VCaP (cell line): ENCODE measurements around the gene GBP6.
"Not testable (repeated sequence)": the region's sequence is repeated elsewhere in the genome, so short reads cannot be mapped to it uniquely, and the experiment has no call there.

Source experiments
- H3K27ac ChIP-seq: fragments of 450-650 bp; 2 replicates; pipeline ENCODE4 v1.5.1; 2017
- TF ChIP-seq, protein P1 (sequence below): fragments of 450-650 bp; conservative IDR thresholded peaks from 2 replicates; pipeline ENCODE4 v1.5.1; 2017; ENCODE audit warnings: mild to moderate bottlenecking, moderate library complexity

Gene GBP6, protein sequence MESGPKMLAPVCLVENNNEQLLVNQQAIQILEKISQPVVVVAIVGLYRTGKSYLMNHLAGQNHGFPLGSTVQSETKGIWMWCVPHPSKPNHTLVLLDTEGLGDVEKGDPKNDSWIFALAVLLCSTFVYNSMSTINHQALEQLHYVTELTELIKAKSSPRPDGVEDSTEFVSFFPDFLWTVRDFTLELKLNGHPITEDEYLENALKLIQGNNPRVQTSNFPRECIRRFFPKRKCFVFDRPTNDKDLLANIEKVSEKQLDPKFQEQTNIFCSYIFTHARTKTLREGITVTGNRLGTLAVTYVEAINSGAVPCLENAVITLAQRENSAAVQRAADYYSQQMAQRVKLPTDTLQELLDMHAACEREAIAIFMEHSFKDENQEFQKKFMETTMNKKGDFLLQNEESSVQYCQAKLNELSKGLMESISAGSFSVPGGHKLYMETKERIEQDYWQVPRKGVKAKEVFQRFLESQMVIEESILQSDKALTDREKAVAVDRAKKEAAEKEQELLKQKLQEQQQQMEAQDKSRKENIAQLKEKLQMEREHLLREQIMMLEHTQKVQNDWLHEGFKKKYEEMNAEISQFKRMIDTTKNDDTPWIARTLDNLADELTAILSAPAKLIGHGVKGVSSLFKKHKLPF

GRCh38 chr1:89363638-89364536 is at the start of gene GBP6:
Gene GBP6, plus strand, starts transcription at chr1:89364059. Its CDS starts 4,493 bp downstream, at chr1:89368552.
- no peak within 1 kb of the TSS for H3K27ac ChIP-seq
- TF ChIP-seq, protein P1, sequence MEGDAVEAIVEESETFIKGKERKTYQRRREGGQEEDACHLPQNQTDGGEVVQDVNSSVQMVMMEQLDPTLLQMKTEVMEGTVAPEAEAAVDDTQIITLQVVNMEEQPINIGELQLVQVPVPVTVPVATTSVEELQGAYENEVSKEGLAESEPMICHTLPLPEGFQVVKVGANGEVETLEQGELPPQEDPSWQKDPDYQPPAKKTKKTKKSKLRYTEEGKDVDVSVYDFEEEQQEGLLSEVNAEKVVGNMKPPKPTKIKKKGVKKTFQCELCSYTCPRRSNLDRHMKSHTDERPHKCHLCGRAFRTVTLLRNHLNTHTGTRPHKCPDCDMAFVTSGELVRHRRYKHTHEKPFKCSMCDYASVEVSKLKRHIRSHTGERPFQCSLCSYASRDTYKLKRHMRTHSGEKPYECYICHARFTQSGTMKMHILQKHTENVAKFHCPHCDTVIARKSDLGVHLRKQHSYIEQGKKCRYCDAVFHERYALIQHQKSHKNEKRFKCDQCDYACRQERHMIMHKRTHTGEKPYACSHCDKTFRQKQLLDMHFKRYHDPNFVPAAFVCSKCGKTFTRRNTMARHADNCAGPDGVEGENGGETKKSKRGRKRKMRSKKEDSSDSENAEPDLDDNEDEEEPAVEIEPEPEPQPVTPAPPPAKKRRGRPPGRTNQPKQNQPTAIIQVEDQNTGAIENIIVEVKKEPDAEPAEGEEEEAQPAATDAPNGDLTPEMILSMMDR, result no peak

GRCh38 chr1:89322402-89322801 is 41.5 kb upstream of the GBP6 start:
- no peak overlapping the region for H3K27ac ChIP-seq
- TF ChIP-seq, protein P1, result no peak

- TF ChIP-seq, protein P1, result no peak
- H3K27ac ChIP-seq, result no peak overlapping the region
Measured at GRCh38 chr1:89331890-89332289, 32.0 kb upstream of the GBP6 start.

GRCh38 chr1:89332461-89332860 is 31.4 kb upstream of the GBP6 start:
- H3K27ac ChIP-seq, result no peak overlapping the region
- TF ChIP-seq, protein P1, result no peak

DNA sequence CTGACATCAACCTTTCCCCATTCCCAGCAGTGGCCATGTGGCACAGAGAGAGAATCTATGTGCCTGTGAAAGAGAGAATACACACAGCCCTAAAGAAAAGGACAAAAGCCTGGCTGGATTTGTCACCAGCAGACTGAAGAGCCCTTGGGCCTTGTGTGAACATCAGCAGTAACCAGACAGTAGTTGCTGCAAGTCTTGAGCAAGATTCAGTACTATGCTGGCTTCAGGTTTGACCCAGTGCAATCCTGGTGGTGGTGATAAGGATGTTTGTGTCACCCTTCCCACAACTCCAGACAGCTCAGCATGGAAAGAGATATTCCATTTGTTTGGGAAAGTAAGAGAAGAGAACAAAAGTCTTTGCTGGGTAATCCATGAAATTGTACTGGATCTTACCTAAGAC is 28.4 kb upstream of the GBP6 start:
- TF ChIP-seq, protein P1, result no peak
- no peak overlapping the region for H3K27ac ChIP-seq

DNA sequence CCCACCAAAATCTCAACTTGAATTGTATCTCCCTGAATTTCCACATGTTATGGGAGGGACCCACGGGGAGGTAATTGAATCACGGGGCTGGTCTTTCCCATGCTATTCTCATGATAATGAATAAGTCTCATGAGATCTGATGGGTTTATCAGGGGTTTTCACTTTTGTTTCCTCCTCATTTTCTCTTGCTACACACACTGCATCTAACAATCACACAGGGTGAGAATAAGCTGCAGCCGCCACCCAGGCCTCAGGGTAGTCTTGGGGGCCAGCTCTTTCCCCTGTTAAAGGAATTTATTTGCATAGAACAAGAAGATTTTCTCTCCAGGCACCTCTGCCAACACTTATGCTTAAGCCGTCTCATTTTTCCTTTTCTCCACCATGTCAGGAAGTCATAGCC is 26.0 kb upstream of the GBP6 start:
- H3K27ac ChIP-seq, result no peak overlapping the region
- TF ChIP-seq, protein P1, result no peak

DNA sequence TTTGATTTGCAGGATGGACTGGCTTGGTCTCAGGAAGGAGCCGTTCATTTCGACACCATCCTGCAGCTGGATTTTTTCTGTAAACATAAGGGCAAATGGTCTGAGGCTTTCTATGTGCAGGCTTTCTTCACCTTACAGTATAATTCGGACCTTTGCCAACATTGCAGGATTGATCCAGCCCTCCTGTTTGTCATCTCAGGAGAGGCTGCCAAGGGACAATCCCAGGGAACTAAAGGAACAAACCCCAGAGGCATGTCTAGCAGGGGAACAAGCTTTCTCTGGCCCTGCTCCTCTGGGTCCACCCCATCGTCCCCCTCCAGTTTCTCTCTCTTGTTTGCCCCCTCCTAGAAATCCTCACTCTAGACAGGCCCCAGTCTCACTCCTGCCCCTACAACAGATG is 24.8 kb upstream of the GBP6 start:
- TF ChIP-seq, protein P1, result no peak
- no peak overlapping the region for H3K27ac ChIP-seq

DNA sequence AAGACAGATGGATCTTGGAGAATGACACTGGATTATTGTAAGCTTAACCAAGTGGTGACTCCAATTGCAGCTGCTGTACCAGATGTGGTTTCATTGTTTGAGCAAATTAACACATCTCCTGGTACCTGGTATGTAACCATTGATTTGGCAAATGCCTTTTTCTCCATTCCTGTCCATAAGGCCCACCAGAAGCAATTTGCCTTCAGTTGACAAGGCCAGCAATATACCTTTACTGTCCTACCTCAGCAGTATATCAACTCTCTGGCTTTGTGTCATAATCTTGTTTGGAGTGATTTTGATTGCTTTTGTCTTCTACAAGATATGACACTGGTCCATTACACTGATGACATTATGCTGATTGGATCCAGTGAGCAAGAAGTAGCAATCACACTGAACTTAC is 18.4 kb upstream of the GBP6 start:
- not testable (repeated sequence) for H3K27ac ChIP-seq
